ENCODE data around the gene PLET1.

Gene PLET1

GRCh38 chr11:112280268-112281126 lies 19.8 kb upstream of the PLET1 start:
- DNase-seq, result peak; percentile 30

GRCh38 chr11:112279901-112280267 lies 19.2 kb upstream of the PLET1 start:
- peak; percentile 10 for DNase-seq

GRCh38 chr11:112278803-112279202 lies 18.1 kb upstream of the PLET1 start:
- DNase-seq, result no peak

- DNase-seq, result no peak
Measured at GRCh38 chr11:112277941-112278340, 17.3 kb upstream of the PLET1 start.

- no peak for DNase-seq
Measured at GRCh38 chr11:112277029-112277428, 16.4 kb upstream of the PLET1 start.

- no peak for DNase-seq
Measured at GRCh38 chr11:112274007-112274783, 13.5 kb upstream of the PLET1 start.

- DNase-seq, result no peak
Measured at GRCh38 chr11:112273066-112273465, 12.4 kb upstream of the PLET1 start.

- no peak for DNase-seq
Measured at GRCh38 chr11:112271242-112271641, 10.6 kb upstream of the PLET1 start.

- DNase-seq, result no peak
Measured at GRCh38 chr11:112270551-112271180, 10.0 kb upstream of the PLET1 start.

GRCh38 chr11:112269139-112269538 lies 8.5 kb upstream of the PLET1 start:
- no peak for DNase-seq

- no peak for DNase-seq
Measured at GRCh38 chr11:112268406-112268805, 7.7 kb upstream of the PLET1 start.

GRCh38 chr11:112267188-112267591 lies 6.5 kb upstream of the PLET1 start:
- DNase-seq, result no peak

- no peak for DNase-seq
Measured at GRCh38 chr11:112266410-112266778, 5.7 kb upstream of the PLET1 start.

GRCh38 chr11:112265659-112266409 lies 5.2 kb upstream of the PLET1 start:
- no peak for DNase-seq

GRCh38 chr11:112255067-112255720 lies 5.5 kb downstream of the PLET1 start:
- peak; percentile 32 for DNase-seq

- no peak for DNase-seq
Measured at GRCh38 chr11:112253605-112254242, 6.9 kb downstream of the PLET1 start.

- no peak for DNase-seq
Measured at GRCh38 chr11:112249871-112250610, 10.6 kb downstream of the PLET1 start.

- DNase-seq, result no peak
Measured at GRCh38 chr11:112248201-112248600, 12.5 kb downstream of the PLET1 start.

GRCh38 chr11:112247201-112247600 lies 13.5 kb downstream of the PLET1 start:
- DNase-seq, result no peak

GRCh38 chr11:112241486-112241885 lies 19.2 kb downstream of the PLET1 start:
- DNase-seq, result no peak

- DNase-seq, result no peak
Measured at GRCh38 chr11:112238041-112238440, 22.6 kb downstream of the PLET1 start.
